ENCODE data around the gene B3GNT9. TPM values are rescaled to one million over a fixed set of nuclear protein-coding genes. Genes with fewer than 3 reads are reported as not detected.

The B3GNT9 gene, protein sequence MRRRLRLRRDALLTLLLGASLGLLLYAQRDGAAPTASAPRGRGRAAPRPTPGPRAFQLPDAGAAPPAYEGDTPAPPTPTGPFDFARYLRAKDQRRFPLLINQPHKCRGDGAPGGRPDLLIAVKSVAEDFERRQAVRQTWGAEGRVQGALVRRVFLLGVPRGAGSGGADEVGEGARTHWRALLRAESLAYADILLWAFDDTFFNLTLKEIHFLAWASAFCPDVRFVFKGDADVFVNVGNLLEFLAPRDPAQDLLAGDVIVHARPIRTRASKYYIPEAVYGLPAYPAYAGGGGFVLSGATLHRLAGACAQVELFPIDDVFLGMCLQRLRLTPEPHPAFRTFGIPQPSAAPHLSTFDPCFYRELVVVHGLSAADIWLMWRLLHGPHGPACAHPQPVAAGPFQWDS
- polyA plus RNA-seq (2011; rRNA removed) (18.6 and 25.6 TPM in 2 replicates), polyA minus RNA-seq (2011; rRNA and poly(A)+ RNA removed) (20.3 and 21.7 TPM in 2 replicates)

DNA sequence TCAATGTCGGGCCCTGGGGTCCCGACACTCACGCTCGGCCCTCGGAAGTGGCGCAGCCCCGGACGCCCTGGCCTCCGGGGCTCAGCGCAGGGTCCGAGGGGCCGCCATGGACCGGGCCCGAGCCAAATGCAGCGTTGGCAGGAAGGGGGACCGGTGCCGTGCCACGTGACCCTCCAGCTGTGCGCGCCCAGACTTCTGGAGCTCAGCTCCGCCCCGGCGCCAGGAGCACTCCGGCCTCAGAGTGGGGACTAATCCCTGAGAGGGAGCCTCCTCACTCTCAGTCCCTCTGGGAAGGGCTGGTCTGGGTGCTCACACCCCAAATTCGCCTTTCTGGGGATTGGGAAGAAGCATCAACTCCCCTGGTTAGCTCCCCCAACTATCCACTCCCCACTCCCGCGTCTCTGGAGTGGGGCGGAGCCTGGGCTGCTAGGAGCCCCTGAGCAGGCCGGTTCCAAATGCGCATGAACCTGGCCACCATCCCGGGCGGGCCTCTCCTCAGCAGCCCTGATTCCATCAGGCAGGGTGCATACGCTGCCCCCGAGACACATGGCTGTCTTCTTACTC lies at the start of gene B3GNT9:
Gene B3GNT9 (minus strand): TSS at position 166 of the 564 bp plus-strand sequence. CDS start 513 bp downstream, outside the sequence.
- TF ChIP-seq, protein P1, sequence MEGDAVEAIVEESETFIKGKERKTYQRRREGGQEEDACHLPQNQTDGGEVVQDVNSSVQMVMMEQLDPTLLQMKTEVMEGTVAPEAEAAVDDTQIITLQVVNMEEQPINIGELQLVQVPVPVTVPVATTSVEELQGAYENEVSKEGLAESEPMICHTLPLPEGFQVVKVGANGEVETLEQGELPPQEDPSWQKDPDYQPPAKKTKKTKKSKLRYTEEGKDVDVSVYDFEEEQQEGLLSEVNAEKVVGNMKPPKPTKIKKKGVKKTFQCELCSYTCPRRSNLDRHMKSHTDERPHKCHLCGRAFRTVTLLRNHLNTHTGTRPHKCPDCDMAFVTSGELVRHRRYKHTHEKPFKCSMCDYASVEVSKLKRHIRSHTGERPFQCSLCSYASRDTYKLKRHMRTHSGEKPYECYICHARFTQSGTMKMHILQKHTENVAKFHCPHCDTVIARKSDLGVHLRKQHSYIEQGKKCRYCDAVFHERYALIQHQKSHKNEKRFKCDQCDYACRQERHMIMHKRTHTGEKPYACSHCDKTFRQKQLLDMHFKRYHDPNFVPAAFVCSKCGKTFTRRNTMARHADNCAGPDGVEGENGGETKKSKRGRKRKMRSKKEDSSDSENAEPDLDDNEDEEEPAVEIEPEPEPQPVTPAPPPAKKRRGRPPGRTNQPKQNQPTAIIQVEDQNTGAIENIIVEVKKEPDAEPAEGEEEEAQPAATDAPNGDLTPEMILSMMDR (IDR thresholded peaks at IDR 0.05; ENCODE audit: low read depth, low read length): no peak
- H3K27ac ChIP-seq (ENCODE audit: low read depth, low read length): peak within 1 kb of the TSS; percentile 82
- peaks cover 8% of the 10 kb centered on the region for H3K27me3 ChIP-seq (ENCODE audit: control insufficient read depth, insufficient read depth, low read length)
- CTCF ChIA-PET: interaction anchor here (0.7 to 2.2 kb wide), 10 partner anchors 9 to 190 kb away, joined by 3 to 9 read pairs (median 4); partner anchors contain the start of genes CES3, FBXL8, NOL3 and TRADD
- DNase-seq (ENCODE audit: low read depth, low spot score): peak; percentile 37
- peaks cover 11% of the 10 kb centered on the region for H3K9me3 ChIP-seq (ENCODE audit: control insufficient read depth, insufficient read depth, low read length)
- POLR2A ChIA-PET: interaction anchor here (0.5 to 1.9 kb wide), 12 partner anchors 9 to 330 kb away, joined by 3 to 13 read pairs (median 6); partner anchors contain the start of genes FBXL8 and TRADD
- H3K4me3 ChIP-seq (ENCODE audit: low read depth, low read length): peak within 1 kb of the TSS; percentile 63

DNA sequence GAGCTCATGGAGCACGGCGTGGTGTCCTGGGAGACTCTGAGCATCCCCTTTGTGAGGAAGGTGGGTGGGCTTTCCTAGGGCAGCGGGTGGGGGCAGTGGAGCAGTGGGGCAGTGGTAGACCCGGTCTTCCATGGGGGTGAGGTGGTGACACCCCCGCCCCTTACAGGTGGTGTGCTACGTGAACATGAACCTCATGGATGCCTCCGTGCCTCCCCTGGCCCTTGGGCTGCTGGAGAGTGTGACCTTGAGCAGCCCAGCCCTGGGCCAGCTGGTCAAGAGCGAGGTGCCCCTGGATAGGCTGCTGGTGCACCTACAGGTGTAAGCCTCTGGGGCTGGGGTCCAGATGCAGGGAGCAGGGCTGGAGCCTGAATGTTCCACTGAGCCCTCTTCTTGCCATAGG lies 49.7 kb upstream of the B3GNT9 start:
- ChIA-PET POLR2A (interaction anchor here (0.7 to 1.0 kb wide), 2 partner anchors 11 to 27 kb away, joined by 3 read pairs; no protein-coding TSS in a partner anchor), CTCF (interaction anchor here (0.6 kb wide), 1 partner anchor 267 kb away, joined by 3 read pairs; no protein-coding TSS in a partner anchor)
- no peak for DNase-seq (ENCODE audit: low read depth, low spot score)
- Histone ChIP-seq H3K4me3 (ENCODE audit: low read depth, low read length) (no peak overlapping the region), H3K27ac (ENCODE audit: low read depth, low read length) (no peak overlapping the region), H3K9me3 (ENCODE audit: control insufficient read depth, insufficient read depth, low read length) (no peaks in the 10 kb centered on the region; the same call in 1 of the 2 replicates), H3K27me3 (ENCODE audit: control insufficient read depth, insufficient read depth, low read length) (no peaks in the 10 kb centered on the region)
- TF ChIP-seq, protein P1 (IDR thresholded peaks at IDR 0.05; ENCODE audit: low read depth, low read length): no peak

- no peak overlapping the region for H3K27ac ChIP-seq (ENCODE audit: low read depth, low read length)
- ChIA-PET CTCF (no interaction called here), POLR2A (interaction anchor here (1.0 to 2.4 kb wide), 2 partner anchors 12 to 27 kb away, joined by 3 to 9 read pairs; partner anchors contain the start of gene TMEM208)
- TF ChIP-seq, protein P1 (IDR thresholded peaks at IDR 0.05; ENCODE audit: low read depth, low read length): no peak
- no peaks in the 10 kb centered on the region; the same call in 1 of the 2 replicates for H3K9me3 ChIP-seq (ENCODE audit: control insufficient read depth, insufficient read depth, low read length)
- DNase-seq (ENCODE audit: low read depth, low spot score): no peak
- no peak overlapping the region for H3K4me3 ChIP-seq (ENCODE audit: low read depth, low read length)
- H3K27me3 ChIP-seq (ENCODE audit: control insufficient read depth, insufficient read depth, low read length): no peaks in the 10 kb centered on the region
These were observed 49.0 kb upstream of the B3GNT9 start for GRCh38 chr16:67199808-67200198.

- CTCF ChIA-PET: interaction anchor here (0.9 to 1.4 kb wide), 2 partner anchors 44 to 85 kb away, joined by 3 to 4 read pairs; no protein-coding TSS in a partner anchor
- H3K9me3 ChIP-seq (ENCODE audit: control insufficient read depth, insufficient read depth, low read length): no peaks in the 10 kb centered on the region; the same call in 1 of the 2 replicates
- TF ChIP-seq, protein P1 (IDR thresholded peaks at IDR 0.05; ENCODE audit: low read depth, low read length): peak; percentile 31; the same call in 1 of the 2 replicates
- no peak within 1 kb of the TSS for H3K4me3 ChIP-seq (ENCODE audit: low read depth, low read length)
- no peaks in the 10 kb centered on the region for H3K27me3 ChIP-seq (ENCODE audit: control insufficient read depth, insufficient read depth, low read length)
- H3K27ac ChIP-seq (ENCODE audit: low read depth, low read length): no peak within 1 kb of the TSS
- POLR2A ChIA-PET: interaction anchor here (1.0 to 2.4 kb wide), 3 partner anchors 10 to 62 kb away, joined by 3 to 9 read pairs (median 4); partner anchors contain the start of gene TMEM208
- no peak for DNase-seq (ENCODE audit: low read depth, low spot score)
These were observed 48.4 kb upstream of the B3GNT9 start, which contains the start of gene ELMO3 for GRCh38 chr16:67199011-67199807. ELMO3 (plus strand) TSS chr16:67199131; CDS start chr16:67199327, 196 bp downstream.
